ENCODE measurements around the gene FAM227B.

DNA sequence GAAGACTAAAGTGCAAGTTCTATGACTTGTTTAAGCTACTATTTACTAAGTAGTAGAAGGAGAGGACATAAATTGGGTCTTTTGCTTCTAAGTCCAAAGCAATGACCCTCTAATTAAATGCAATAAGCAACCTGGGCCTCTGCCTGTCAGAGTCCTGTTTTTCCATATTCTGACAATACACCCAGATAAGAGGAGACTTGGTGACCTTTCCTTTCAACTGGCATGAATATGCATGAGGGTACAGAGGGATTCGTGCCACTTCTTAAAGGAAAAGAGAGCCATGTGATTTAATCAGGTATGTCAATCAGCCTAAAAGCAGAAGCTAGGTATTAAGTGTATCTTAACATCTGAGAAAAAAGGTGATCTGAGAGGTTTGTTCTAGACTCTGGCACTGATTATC lies 248.3 kb downstream of the FAM227B start:
- TF ChIP-seq ZNF384 (IDR thresholded peaks at IDR 0.05) (no peak), TARDBP (IDR thresholded peaks at IDR 0.05) (no peak), CTBP1 (IDR thresholded peaks at IDR 0.05; ENCODE audit: borderline replicate concordance) (no peak), ARNT (IDR thresholded peaks at IDR 0.05) (no peak), NFRKB (IDR thresholded peaks at IDR 0.05) (no peak), SUZ12 (IDR thresholded peaks at IDR 0.05) (no peak), FOXK2 (IDR thresholded peaks at IDR 0.05) (no peak)
